AG09309 (cell line): ENCODE data around the gene ZNF107.

ENCODE experiments used
- DNase-seq: peaks from one replicate; pipeline ENCODE4 v3.0.0-alpha.2; 2010; ENCODE audit warnings: low read depth
- H3K4me3 ChIP-seq: 2 replicates; pipeline ENCODE4 v1.5.1; 2011; ENCODE audit warnings: mild to moderate bottlenecking, low read depth, low read length, moderate library complexity; ENCODE audit not compliant: control insufficient read depth
- CTCF ChIP-seq: IDR thresholded peaks from 2 replicates; pipeline ENCODE4 v1.5.1; 2011; ENCODE audit warnings: mild to moderate bottlenecking, low read depth, low read length, inconsistent platforms; ENCODE audit not compliant: insufficient read depth, control insufficient read depth; ENCODE audit errors: missing control alignments

ZNF107 gene

GRCh38 chr7:64747802-64748201 is 81.9 kb downstream of the ZNF107 start:
- H3K4me3 ChIP-seq = no peak overlapping the region
- DNase-seq = no peak
- TF ChIP-seq CTCF = no peak

GRCh38 chr7:64753032-64753431 is 87.1 kb downstream of the ZNF107 start:
- DNase-seq = no peak
- no peak for TF ChIP-seq CTCF
- H3K4me3 ChIP-seq = no peak overlapping the region

- DNase-seq = no peak
- no peak for TF ChIP-seq CTCF
- no peak overlapping the region for H3K4me3 ChIP-seq
Observed at GRCh38 chr7:64755865-64756264, 89.9 kb downstream of the ZNF107 start.

GRCh38 chr7:64758151-64758550 is 92.2 kb downstream of the ZNF107 start:
- no peak overlapping the region for H3K4me3 ChIP-seq
- TF ChIP-seq CTCF = no peak
- no peak for DNase-seq
